Bronchus fibroblast of lung (primary cell): ENCODE measurements around the gene SSPN. TPM values are rescaled to one million over a fixed set of nuclear protein-coding genes. Genes with fewer than 3 reads are reported as not detected.

Experiments
- total RNA-seq: library from RNA; depleted of rRNA; stranded (reverse); fragments of >200 nt; gene quantifications from 2 replicates; pipeline ENCODE4 v1.2.3, GENCODE V29; 2015

Gene SSPN, protein sequence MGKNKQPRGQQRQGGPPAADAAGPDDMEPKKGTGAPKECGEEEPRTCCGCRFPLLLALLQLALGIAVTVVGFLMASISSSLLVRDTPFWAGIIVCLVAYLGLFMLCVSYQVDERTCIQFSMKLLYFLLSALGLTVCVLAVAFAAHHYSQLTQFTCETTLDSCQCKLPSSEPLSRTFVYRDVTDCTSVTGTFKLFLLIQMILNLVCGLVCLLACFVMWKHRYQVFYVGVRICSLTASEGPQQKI
- total RNA-seq: 4.2 and 5.4 TPM in 2 replicates

DNA sequence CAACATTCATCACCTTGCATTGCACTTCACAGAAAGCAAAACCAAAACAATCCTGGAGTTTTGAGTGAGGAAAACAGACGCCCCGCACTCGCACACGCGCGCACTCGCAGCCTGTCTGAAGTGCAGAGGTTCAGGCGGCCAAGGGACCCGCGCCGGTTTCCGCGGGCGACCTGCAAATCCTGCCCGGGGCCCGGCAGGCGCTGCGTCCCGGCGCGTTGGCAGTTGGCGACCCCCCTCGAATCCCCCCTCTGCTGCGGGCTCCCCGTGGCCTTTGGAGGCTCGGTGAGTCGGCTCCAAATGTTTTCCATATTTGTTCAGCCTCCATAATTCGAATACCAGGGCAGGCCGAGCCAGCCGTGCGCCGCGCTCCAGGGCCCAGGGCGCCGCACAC, at the start of gene SSPN:
Gene SSPN, plus strand, starts transcription at position 324 of the 391 bp plus-strand sequence. CDS start 100 bp downstream, outside the sequence.

Other genes starting within 250 kb of the SSPN start
- 10.1 and 12.9 TPM in 2 replicates for gene RASSF8, start 236.9 kb upstream of the SSPN start, total RNA-seq
- gene BHLHE41, start 70.5 kb upstream of the SSPN start, total RNA-seq: 0.45 and 0.84 TPM in 2 replicates